ENCODE results near the gene COL1A2.

- TF ChIP-seq CTCF (conservative IDR thresholded peaks at IDR 0.05; ENCODE audit: low read depth, low read length) (no peak), EZH2 (IDR thresholded peaks at IDR 0.05; ENCODE audit: borderline replicate concordance, low read depth, low read length, poor library complexity, severe bottlenecking) (no peak)
Observed at GRCh38 chr7:94401428-94401814, 6.7 kb downstream of the COL1A2 start.
